Type B pancreatic cell (in vitro differentiated cells): ENCODE measurements around the gene TTLL10. TPM values are rescaled to one million over a fixed set of nuclear protein-coding genes. Genes with fewer than 3 reads are reported as not detected.

ENCODE experiments used
- DNase-seq: peaks from one replicate; pipeline ENCODE4 v3.0.0; 2021; ENCODE audit warnings: mixed read lengths; ENCODE audit not compliant: unreplicated experiment; ENCODE audit errors: extremely low spot score
- H3K27ac Mint-ChIP-seq: 2 replicates; pipeline ENCODE4 v1.8.0; 2021; ENCODE audit warnings: mild to moderate bottlenecking, mixed read lengths
- H3K27me3 Mint-ChIP-seq: 2 replicates; pipeline ENCODE4 v1.8.0; 2021; ENCODE audit warnings: mixed read lengths
- H3K36me3 Mint-ChIP-seq: 2 replicates; pipeline ENCODE4 v1.8.0; 2021; ENCODE audit warnings: mixed read lengths
- H3K4me1 Mint-ChIP-seq: one replicate; pipeline ENCODE4 v1.8.0; 2021; ENCODE audit warnings: mixed read lengths; ENCODE audit not compliant: unreplicated experiment
- H3K4me3 Mint-ChIP-seq: 2 replicates; pipeline ENCODE4 v1.8.0; 2021; ENCODE audit warnings: mild to moderate bottlenecking, mixed read lengths
- H3K9me3 Mint-ChIP-seq: 2 replicates; pipeline ENCODE4 v1.8.0; 2021; ENCODE audit warnings: mixed read lengths
- total RNA-seq: library from RNA; stranded (reverse); gene quantifications from 2 replicates; pipeline ENCODE4 v1.2.1, GENCODE V29; 2021; ENCODE audit warnings: low replicate concordance
- TF ChIP-seq, protein P1 (sequence below): fragments of 200-600 bp; sonication (generic); conservative IDR thresholded peaks from 2 replicates; pipeline ENCODE4 v1.5.0; 2021; ENCODE audit warnings: antibody characterized with exemption, mild to moderate bottlenecking

Gene TTLL10
- total RNA-seq, 1 donor from 2014 or later = 1.4 TPM

GRCh38 chr1:1205769-1206375 lies 32.2 kb downstream of the TTLL10 start:
- no peaks in the 10 kb centered on the region for H3K36me3 Mint-ChIP-seq
- H3K27ac Mint-ChIP-seq = no peak overlapping the region
- peaks cover 5% of the 10 kb centered on the region for H3K27me3 Mint-ChIP-seq
- H3K4me3 Mint-ChIP-seq = no peak overlapping the region
- DNase-seq = no peak
- no peaks in the 10 kb centered on the region for H3K9me3 Mint-ChIP-seq
- no peaks in the 10 kb centered on the region for H3K4me1 Mint-ChIP-seq
- TF ChIP-seq, protein P1, sequence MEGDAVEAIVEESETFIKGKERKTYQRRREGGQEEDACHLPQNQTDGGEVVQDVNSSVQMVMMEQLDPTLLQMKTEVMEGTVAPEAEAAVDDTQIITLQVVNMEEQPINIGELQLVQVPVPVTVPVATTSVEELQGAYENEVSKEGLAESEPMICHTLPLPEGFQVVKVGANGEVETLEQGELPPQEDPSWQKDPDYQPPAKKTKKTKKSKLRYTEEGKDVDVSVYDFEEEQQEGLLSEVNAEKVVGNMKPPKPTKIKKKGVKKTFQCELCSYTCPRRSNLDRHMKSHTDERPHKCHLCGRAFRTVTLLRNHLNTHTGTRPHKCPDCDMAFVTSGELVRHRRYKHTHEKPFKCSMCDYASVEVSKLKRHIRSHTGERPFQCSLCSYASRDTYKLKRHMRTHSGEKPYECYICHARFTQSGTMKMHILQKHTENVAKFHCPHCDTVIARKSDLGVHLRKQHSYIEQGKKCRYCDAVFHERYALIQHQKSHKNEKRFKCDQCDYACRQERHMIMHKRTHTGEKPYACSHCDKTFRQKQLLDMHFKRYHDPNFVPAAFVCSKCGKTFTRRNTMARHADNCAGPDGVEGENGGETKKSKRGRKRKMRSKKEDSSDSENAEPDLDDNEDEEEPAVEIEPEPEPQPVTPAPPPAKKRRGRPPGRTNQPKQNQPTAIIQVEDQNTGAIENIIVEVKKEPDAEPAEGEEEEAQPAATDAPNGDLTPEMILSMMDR = no peak

DNA sequence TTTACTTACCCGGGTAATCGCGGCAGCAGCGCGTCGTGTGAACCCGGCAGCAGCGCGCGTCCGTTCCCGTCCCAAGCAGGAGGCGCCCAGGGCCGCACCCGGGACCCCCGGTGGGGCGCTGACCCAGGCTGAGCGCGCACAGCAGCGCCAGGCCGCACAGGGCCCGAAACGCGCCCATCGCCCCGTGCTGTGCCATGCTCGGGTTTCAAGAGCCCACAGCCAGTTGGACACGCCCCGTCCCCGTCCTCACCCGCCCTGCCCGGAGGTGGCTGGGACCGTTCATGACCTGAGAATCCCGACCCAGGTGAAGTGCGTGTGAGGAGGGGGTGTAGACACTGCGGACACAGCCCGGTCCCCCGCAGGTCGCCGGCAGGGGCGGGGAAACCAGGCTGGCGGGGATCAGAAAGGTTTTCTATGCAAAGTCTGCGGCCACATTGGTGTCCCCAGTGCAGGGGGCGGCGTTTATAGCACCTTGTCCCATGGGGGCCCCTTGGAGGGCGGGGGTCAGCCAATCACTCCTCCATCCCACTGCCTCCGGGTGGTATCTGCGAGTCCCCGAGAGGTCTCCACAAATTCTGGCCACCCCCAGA lies 32.8 kb downstream of the TTLL10 start, which contains the start of gene TNFRSF18:
Gene TNFRSF18 (minus strand): TSS at position 217 of the 590 bp plus-strand sequence. CDS start 21 bp downstream, at position 196.
- no peaks in the 10 kb centered on the region for H3K4me1 Mint-ChIP-seq
- H3K36me3 Mint-ChIP-seq = no peaks in the 10 kb centered on the region
- TF ChIP-seq, protein P1 = no peak
- no peaks in the 10 kb centered on the region for H3K9me3 Mint-ChIP-seq
- no peak for DNase-seq
- H3K27ac Mint-ChIP-seq = no peak within 1 kb of the TSS
- no peak within 1 kb of the TSS for H3K4me3 Mint-ChIP-seq
- H3K27me3 Mint-ChIP-seq = peaks cover 5% of the 10 kb centered on the region

DNA sequence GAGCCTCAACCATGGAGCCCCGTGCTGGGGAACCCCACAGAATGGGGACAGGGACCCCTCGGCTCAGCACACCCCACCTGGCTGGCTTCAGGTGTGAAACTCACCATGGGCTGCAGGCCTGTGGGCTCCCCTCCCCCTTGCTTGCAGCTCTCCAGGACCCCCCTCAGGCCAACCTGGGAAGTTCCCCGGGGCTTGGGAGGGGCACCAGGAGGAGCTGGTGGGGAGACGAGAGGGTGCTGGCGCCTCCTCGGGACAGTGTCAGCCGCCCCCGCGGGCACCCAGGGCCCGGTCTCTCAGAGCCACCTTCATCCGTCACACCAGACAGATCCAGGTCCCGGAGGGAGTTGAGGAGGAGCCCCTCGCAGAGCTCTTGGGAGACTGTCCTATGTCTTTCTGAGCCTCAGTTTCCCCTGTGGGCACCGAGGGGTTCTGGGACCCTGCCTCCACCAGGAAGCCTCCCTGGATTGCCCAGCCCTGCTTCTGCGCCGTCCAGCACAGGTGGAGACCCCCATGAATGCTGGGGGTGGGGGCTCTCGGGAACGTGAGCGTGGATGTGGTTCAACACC lies 33.4 kb downstream of the TTLL10 start:
- Mint-ChIP-seq H3K27ac (no peak overlapping the region), H3K27me3 (peaks cover 5% of the 10 kb centered on the region), H3K36me3 (no peaks in the 10 kb centered on the region), H3K9me3 (no peaks in the 10 kb centered on the region), H3K4me3 (no peak overlapping the region), H3K4me1 (no peaks in the 10 kb centered on the region)
- DNase-seq = no peak
- TF ChIP-seq, protein P1 = no peak

GRCh38 chr1:1207571-1207892 lies 33.9 kb downstream of the TTLL10 start:
- Mint-ChIP-seq H3K4me1 (no peaks in the 10 kb centered on the region), H3K27me3 (peaks cover 5% of the 10 kb centered on the region), H3K4me3 (no peak overlapping the region), H3K9me3 (no peaks in the 10 kb centered on the region), H3K36me3 (no peaks in the 10 kb centered on the region), H3K27ac (no peak overlapping the region)
- TF ChIP-seq, protein P1 = no peak
- no peak for DNase-seq

GRCh38 chr1:1208713-1209433 lies 35.2 kb downstream of the TTLL10 start:
- DNase-seq = no peak
- no peaks in the 10 kb centered on the region for H3K4me1 Mint-ChIP-seq
- H3K36me3 Mint-ChIP-seq = no peaks in the 10 kb centered on the region
- no peak overlapping the region for H3K4me3 Mint-ChIP-seq
- TF ChIP-seq, protein P1 = no peak
- no peaks in the 10 kb centered on the region for H3K9me3 Mint-ChIP-seq
- no peak overlapping the region for H3K27ac Mint-ChIP-seq
- peaks cover 5% of the 10 kb centered on the region for H3K27me3 Mint-ChIP-seq
